GM13976 (cell line): ENCODE data around the gene SYT17.

ENCODE experiments used
- DNase-seq: peaks from one replicate; pipeline ENCODE4 v3.0.0; 2012; ENCODE audit warnings: low spot score
- CTCF ChIP-seq: IDR thresholded peaks from 2 replicates; pipeline ENCODE4 v1.5.1; 2012; ENCODE audit warnings: borderline replicate concordance, mild to moderate bottlenecking; ENCODE audit not compliant: insufficient read depth; ENCODE audit errors: extremely low read depth, missing control alignments, control extremely low read depth
- in situ Hi-C: fragments of 300-500 bp; cut with MboI; formaldehyde crosslinking; loops from one replicate; pipeline ENCODE4 v1.12.0; 2022; ENCODE audit warnings: low sequenced_read_pairs, mixed read lengths, inconsistent platforms; ENCODE audit not compliant: unreplicated experiment

The SYT17 gene

GRCh38 chr16:19127674-19128131, 40.3 kb upstream of the SYT17 start:
- no peak for TF ChIP-seq CTCF
- no peak for DNase-seq
- in situ Hi-C loops: no loop called here

- no peak for DNase-seq
- TF ChIP-seq CTCF: no peak
- in situ Hi-C loops: no loop called here
Observed at GRCh38 chr16:19128454-19129200, 39.4 kb upstream of the SYT17 start.

- TF ChIP-seq CTCF: no peak
Observed at GRCh38 chr16:19130385-19130784, 37.7 kb upstream of the SYT17 start.

GRCh38 chr16:19130852-19131824, 36.9 kb upstream of the SYT17 start:
- no peak for DNase-seq
- TF ChIP-seq CTCF: no peak
- in situ Hi-C loops: no loop called here

More at GRCh38 chr16:19130385-19130784, 37.7 kb upstream of the SYT17 start:
- no peak for DNase-seq
- in situ Hi-C loops: no loop called here

GRCh38 chr16:19131825-19132218, 36.2 kb upstream of the SYT17 start:
- DNase-seq: no peak
- in situ Hi-C loops: no loop called here
- no peak for TF ChIP-seq CTCF

- in situ Hi-C loops: no loop called here
- no peak for TF ChIP-seq CTCF
- no peak for DNase-seq
Observed at GRCh38 chr16:19132255-19132654, 35.8 kb upstream of the SYT17 start.
